GM21737 (cell line): ENCODE measurements around the gene BCL2L11.

Experiments used
- ATAC-seq: cut with Tn5 transposase; IDR thresholded peaks from one replicate; pipeline ENCODE4 v1.9.1; 2021; ENCODE audit warnings: mild to moderate bottlenecking, moderate library complexity; ENCODE audit not compliant: unreplicated experiment

Gene BCL2L11

GRCh38 chr2:111142101-111142500 is 21.4 kb downstream of the BCL2L11 start:
- ATAC-seq = no peak

DNA sequence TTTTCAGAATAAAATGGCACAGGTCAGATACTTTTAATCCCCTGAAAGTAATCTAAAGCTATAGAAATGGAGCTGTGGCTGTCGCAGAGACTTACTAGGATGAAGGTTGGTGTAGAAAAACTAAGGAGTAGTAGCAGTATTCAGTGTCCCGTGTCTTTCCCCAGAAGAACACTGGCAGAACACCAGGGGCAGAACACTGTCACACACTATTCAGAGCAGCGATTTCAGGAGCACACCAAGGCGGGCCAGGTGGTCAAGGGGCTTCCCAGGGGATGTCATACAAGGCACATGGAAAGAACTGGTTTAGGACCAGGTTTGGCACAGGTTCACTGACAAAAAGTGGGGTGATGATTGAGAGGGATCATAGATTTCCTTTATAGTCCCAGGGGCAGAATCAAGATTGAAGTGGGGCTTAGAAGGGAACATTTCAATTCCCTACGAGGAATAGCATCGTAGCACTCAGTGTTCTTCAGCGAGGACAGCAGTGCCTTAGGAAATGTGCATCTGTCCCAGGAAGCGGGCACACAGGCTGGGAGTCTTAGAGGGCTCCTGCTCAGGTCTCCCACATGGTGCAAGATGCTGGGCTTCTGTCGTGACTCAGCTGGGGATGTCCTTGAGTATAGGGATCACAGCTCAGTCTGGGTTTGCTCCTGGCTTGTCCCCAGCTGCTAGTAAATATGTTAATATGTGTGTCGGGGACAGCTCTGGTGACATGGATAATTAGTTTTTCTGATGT is 22.6 kb downstream of the BCL2L11 start:
- ATAC-seq = no peak

- no peak for ATAC-seq
Observed at GRCh38 chr2:111143843-111144198, 23.1 kb downstream of the BCL2L11 start.

DNA sequence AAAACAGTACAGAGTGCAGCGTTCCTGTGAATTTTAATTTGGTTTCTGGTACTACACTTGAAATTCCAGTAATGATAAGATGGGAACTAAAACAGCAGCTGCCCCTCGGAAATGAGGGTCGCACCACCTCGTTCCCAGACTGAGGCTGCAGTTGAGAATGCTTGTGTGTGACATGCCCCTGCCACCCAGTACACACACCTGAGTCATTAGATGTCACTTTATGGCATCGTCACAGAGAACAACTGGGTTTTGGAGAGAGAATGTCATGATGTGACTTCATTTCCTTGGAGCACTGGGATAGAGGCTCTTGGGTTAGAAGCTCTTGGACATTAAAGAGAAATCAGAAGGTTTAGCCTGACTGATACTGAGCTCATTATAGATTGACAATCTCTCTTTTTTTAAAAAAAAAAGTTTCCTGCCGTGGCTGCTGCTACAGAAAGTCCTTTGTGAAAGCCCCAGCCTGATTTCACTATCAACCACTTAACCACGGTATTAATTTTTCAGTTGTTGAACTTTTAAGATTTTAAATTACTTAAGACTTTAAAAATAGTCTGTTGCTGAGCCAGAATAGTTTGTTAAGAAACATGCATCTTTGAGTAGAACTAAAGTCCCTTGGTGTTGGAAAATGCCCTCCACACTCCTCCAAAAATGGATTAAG is 24.5 kb downstream of the BCL2L11 start:
- ATAC-seq = no peak

DNA sequence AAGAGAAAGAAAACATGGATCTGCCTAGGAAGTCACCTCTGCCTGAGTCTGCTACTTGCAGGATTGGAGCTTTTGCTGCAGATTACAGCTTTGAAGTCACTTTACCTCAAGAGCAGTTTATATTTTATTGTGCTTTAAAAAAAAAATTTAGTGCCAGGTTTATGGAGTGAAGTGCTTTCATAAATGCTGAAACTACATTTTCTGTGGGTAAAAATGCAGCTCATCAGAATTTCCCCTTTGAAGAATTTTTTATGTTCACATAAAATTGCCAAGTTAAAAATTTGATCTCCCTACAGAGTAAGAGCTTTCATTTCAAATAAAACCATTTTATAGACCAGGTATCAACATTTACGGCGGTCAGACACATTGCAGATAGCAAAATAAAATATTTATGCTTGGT is 25.2 kb downstream of the BCL2L11 start:
- no peak for ATAC-seq

DNA sequence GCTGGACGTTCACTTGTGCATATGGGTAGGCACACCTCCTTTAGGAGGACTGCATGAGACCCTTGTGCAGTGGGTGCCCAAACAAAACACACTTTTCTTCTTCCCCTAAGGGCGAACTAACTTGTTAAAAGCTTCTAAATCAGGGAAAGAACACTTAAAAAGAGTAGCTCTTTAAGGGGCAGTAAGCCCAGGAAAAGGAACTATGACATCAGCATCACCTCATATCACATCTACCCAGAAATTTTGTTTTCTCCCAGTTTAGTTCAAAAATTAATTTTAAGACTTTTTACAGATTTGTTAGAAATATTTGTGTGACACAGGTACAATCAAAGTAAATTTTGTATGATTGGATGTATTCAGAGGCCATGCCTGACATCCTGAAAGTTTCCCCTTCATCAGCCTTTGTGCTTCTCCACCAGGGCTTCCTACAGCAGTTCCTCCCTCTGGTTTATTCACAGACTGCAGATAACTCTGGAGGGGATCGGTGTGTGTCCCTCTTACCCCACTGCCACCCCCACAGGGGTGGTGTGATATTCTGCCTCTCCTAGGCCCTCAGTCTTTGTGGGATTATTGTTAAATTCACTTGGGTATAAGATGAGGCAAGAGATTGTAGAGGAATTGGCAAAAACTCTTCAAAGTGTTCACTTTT is 27.6 kb downstream of the BCL2L11 start:
- ATAC-seq = no peak

DNA sequence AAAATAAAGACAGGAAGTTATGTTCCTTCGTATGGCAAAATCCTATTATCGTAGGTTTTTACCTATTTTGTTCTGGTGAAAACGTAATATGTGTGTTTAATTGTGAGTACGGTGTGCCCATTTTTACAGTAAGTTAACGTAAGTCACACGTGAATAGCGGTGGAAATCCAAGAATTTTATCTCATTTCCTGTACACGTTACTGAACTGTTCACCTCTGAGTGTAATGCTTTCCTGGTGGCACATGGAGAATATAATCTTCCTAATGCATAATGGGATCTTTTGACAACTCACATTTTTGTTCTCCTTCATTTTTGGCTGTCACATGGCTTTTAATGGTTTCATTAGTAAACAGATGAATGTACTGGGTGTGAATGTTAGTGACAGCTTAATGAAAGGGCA is 28.2 kb downstream of the BCL2L11 start:
- no peak for ATAC-seq

DNA sequence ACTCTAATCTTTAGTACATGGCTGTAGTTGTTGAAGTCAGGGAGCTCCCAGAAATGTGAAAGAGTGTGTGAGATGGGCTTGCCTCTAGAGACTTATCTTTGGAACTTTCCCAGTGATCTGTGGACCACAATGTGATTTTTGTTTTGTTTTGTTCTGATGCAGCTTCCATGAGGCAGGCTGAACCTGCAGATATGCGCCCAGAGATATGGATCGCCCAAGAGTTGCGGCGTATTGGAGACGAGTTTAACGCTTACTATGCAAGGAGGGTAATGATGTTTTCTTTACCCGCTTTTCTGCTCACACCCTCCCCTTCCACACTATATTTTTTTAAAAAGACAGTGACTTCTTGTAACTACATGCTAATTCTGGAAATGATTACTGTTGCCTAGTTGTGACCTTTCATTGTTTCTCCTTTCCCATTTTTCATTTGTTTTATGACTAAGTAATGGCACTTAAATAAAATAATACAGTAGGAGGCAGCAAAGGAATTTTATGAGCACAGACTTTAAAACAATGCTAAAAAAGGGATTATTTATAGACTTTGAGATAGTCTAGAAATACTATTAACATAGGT is 29.3 kb downstream of the BCL2L11 start:
- ATAC-seq = no peak

- ATAC-seq = no peak
Observed at GRCh38 chr2:111154758-111155157, 34.0 kb downstream of the BCL2L11 start.

DNA sequence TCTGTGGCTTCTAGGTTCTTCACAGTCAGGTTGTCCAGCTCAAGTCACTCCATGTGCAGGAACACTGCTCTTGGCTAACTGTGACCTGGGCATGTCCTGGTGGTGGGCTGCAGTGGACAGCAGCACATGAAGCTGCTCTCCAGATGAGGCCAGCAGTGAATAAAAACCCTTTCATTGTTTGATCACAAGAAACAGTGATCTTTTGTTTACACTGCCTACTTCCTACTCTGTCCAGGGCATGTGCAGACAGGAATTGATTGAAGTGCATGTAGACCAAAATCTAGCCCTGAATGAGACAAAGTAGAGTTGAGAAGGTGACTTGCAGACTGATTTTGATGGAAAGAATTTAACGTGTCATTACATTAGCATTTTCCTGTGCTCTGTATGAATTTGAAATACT is 34.9 kb downstream of the BCL2L11 start:
- ATAC-seq = no peak

DNA sequence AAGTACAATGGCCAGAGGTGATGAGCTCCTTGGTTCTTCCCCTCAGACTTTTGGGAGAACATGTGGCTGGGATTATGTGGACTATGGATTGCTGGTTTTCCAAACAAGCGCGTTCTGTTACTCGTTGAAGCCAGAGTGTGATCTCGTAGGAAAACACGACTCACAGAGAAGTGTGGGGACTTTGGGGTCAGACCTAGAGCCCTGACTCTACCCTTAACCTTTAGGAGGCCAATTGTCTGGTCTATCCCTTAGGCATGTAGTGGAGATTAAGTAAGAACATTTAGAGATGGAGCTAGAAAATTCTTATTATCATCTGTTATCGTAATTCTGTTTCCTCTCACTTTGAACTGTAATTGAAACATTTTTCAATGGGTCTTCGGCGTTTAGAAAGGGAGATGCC is 35.8 kb downstream of the BCL2L11 start:
- no peak for ATAC-seq

GRCh38 chr2:111157071-111157661 is 36.5 kb downstream of the BCL2L11 start:
- peak; percentile 35 for ATAC-seq

DNA sequence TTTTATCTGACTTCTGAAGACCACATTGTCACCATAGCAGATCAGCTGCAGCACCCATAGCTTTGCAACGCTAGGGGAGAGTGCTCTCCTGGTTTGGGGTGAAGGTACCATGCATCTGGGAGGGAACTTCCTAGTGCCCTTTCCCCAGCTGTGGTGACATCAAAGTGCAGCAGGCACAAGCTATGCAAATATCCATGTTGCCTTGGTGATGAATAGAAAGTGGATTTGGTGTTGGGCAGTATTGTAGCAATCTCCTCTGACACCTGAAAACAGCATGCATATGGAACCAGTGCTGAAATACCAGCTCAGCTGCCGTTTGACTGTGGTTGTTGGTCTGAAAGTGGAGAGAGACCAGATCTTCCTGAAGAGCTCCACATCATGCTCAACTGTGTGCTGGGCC is 37.1 kb downstream of the BCL2L11 start:
- ATAC-seq = peak; percentile 43

DNA sequence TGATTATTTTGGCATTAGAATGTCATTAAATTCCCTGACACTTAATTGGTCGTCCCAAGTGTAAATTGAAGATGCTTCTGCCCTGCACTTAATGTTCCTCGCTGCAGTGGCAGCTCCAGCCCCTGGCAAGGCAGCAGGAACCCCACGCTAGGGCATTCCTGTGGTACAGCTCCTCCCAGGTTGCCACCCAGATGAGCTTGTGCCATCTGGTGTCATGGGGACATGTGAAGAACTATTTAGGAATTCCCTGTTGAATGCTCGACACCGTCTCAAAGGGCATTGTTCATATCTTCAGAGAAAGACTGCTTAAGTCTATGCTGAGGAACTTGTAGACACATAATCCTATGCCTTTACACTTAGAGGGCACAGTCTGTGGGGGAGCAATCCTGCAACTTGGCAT is 38.9 kb downstream of the BCL2L11 start:
- no peak for ATAC-seq

DNA sequence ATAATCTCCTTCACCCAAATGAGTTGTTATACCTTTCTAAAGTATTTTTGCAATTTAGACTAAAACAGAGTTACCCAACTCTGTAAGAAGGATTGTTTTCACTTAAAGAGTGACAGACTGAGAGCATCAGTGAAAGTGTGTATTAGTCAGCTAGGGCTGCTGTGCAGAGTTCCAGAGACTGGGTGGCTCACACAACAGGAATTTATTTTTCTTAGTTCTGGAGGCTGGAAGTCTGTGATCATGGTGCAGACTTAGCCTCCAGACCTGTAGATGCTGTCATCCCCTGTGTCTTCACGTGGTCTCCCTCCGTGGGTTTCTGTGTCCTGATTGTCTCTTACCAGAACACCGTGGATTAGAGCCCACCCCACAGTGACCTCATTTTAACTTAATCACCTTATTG is 40.0 kb downstream of the BCL2L11 start:
- no peak for ATAC-seq

- ATAC-seq = no peak
Observed at GRCh38 chr2:111161971-111162370, 41.3 kb downstream of the BCL2L11 start.

DNA sequence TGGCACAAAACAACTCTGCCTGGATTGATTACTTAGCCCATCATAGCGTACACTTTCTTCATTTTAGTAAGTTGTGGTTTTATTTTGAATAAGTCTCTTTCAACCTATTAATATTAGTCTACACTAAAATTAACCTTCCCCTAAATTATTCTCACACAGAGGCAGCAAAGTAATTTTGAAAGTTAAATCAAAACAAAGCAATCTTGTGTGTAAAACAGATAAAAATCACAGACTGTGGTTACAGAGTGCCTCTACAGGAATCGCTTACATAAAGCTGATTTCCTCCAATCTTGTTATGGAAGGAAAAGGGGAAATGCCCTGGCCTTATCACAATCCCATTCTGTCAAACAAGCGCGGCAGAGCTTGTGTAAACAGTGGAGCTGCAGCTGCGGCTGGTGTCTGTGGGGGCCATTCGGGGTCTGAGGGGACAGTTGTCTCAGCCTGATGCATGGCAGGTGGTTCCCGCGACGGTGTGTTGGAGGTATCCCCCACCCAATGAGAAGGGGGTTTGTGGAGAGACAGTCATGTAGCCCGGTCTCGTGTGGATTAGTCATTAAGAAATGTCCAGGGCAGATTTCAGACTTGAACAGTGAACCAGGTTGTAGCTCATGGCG is 42.1 kb downstream of the BCL2L11 start:
- ATAC-seq = no peak

DNA sequence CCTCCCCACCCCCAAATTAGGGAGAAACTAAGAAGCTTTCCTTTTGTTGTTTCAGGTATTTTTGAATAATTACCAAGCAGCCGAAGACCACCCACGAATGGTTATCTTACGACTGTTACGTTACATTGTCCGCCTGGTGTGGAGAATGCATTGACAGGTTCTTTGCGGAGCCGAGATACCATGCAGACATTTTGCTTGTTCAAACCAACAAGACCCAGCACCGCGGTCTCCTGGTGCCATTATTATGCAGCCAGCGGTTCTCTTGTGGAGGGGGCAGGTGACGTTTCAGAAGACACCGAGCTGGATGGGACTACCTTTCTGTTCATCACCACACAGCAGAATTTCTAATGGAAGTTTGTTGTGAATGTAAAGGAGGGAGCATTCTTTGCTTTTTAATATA is 43.4 kb downstream of the BCL2L11 start:
- no peak for ATAC-seq

- no peak for ATAC-seq
Observed at GRCh38 chr2:111165084-111165483, 44.4 kb downstream of the BCL2L11 start.

- no peak for ATAC-seq
Observed at GRCh38 chr2:111166115-111166514, 45.4 kb downstream of the BCL2L11 start.
